ENCODE results near the gene NINJ1.

DNA sequence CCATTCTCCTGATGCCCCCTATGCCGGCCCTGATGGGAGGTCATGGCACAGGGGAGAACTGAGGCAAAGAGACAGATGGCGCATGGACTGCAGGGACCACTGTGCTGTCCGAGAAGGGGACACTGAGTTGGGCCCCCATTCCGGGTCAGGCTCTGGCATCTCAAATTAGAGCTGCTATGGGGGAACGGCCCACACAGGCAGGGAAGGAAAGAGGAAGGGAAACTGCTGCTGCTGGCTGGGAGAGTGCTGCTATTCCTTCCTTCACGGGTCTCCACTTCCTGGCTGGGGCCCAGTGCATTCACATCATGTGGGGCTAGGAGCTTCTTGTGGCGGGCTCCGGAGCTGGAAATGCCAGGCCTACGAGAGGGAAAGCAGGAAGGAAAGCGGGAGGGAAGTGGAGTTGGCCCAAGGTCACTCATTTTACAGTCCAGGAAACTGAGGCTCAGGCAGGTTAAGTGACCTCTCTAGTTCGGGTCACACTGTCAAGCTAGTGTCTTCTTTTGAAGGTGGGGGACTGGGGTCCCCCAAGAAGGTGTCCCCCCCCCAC lies 39.3 kb downstream of the NINJ1 start:
- TF ChIP-seq POLR2A (IDR thresholded peaks at IDR 0.05) (no peak), CTCF (IDR thresholded peaks at IDR 0.05) (no peak), POLR2AphosphoS5 (IDR thresholded peaks at IDR 0.05) (no peak), EP300 (IDR thresholded peaks at IDR 0.05) (no peak)
